Aorta (tissue), 5 donors: ENCODE data around the gene PLPP6. TPM values are rescaled to one million over a fixed set of nuclear protein-coding genes. Genes with fewer than 3 reads are reported as not detected.
A peak's percentile ranks its signal among the peaks of the same experiment; 100 is the strongest.

Experiments used
- ATAC-seq: fragments of 200-7000 bp; cut with Tn5 transposase; one replicate; pipeline ENCODE4 v1.9.1; 2022; ENCODE audit warnings: moderate library complexity; ENCODE audit not compliant: low FRiP score
- DNase-seq, 2 donors: peaks; one replicate each; pipeline ENCODE4 v3.0.0-alpha.2; 2020
- H3K27ac ChIP-seq, 2 donors: one replicate each; pipeline ENCODE4 v1.5.1; 2013; ENCODE audit warnings: low read length in 2 of 2, mild to moderate bottlenecking in 2 of 2, moderate library complexity in 2 of 2, control low read depth in 1 of 2, inconsistent platforms in 1 of 2, low read depth in 1 of 2
- H3K27me3 ChIP-seq, 2 donors: one replicate each; pipeline ENCODE4 v1.6.1; 2013; ENCODE audit warnings: control low read depth in 1 of 2, low read length in 1 of 2, mild to moderate bottlenecking in 1 of 2, moderate library complexity in 1 of 2; ENCODE audit not compliant: insufficient read depth in 2 of 2, control insufficient read depth in 1 of 2
- H3K36me3 ChIP-seq, 2 donors: one replicate each; pipeline ENCODE4 v1.6.1; 2013; ENCODE audit warnings: control low read depth in 1 of 2, low read length in 1 of 2, mild to moderate bottlenecking in 1 of 2; ENCODE audit not compliant: insufficient read depth in 2 of 2, control insufficient read depth in 1 of 2
- H3K4me1 ChIP-seq, 2 donors: one replicate each; pipeline ENCODE4 v1.6.1; 2013; ENCODE audit warnings: low read length in 2 of 2, control low read depth in 1 of 2, mild to moderate bottlenecking in 1 of 2, moderate library complexity in 1 of 2; ENCODE audit not compliant: insufficient read depth in 2 of 2, control insufficient read depth in 1 of 2
- H3K4me3 ChIP-seq, 2 donors: one replicate each; pipeline ENCODE4 v1.5.1; 2013; ENCODE audit warnings: low read length in 2 of 2, control low read depth in 1 of 2, mild to moderate bottlenecking in 1 of 2
- H3K9me3 ChIP-seq: one replicate; pipeline ENCODE4 v1.6.1; 2013; ENCODE audit warnings: mild to moderate bottlenecking, low read length; ENCODE audit not compliant: control insufficient read depth
- WGBS, 2 donors: extraction: QIAGEN DNeasy Blood & Tissue Kit; methylation state at CpG; one replicate each; pipeline ENCODE4 v1.1.7; 2013; 5-methylcytosine and 5-hydroxymethylcytosine counted together
- intact Hi-C, 2 donors: fragments of 100-400 bp; cut with DNase I; formaldehyde crosslinking; loops; one replicate each; pipeline versions ENCODE4 v1.14.2 to v1.15.0; 2022
- polyA plus RNA-seq, 2 donors: library from polyadenylated mRNA; stranded (reverse); fragments of 200-250 nt; gene quantifications; one replicate each; pipeline ENCODE4 v1.2.3, GENCODE V29; 2013
- total RNA-seq, 2 donors: library from RNA; stranded (reverse); fragmentation: NEBNext Ultra II Directional; extraction: Animal tissue kit (Norgen Biotek cat#: 25700); gene quantifications; one replicate each; pipeline ENCODE4 v1.2.1, GENCODE V29; 2021
- donor health status: healthy with polysubstance abuse.
- donor health status: Bipolar disorder and iron deficiency.
- donor health status: DM: no; HTN: no; CAD: no.
- donor health status: DM: no; HTN: no; CAD: no.
- donor health status: DM: yes; HTN: yes; CAD: no.

Gene PLPP6
- total and polyA plus RNA-seq, 4 donors = 1.5 to 4.8 (median 4.6) TPM

DNA sequence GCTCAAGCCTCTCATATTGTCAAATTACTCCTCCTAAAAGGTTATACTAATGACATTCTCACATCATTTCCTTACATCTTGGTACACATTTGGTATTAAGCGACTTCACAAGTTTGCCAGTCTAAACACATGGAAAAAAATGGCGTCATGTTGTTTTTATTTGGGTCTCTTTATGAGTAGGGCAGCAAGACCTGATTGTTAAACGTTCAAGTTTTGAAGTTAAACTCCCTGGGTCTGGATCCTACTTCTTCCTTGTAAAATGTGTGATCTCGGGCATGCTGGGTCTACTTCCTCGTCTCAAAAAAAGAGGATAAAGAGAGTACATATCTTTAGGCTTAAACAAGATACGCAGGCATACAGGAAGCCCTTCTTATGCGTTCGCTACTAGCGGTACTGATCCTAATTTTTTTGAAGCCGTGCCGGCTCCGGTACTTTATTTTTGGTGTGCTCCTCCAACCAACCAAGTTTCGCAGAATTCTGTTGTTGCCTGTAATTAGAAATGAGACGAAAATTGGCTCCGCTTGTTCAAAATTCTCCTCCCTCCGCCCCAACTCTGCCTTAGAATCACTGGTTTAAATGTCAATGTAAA, 16.7 kb downstream of the PLPP6 start:
- Histone ChIP-seq H3K4me3 (peak overlapping the region; percentile 68 to 94), H3K27ac (peak overlapping the region; percentile 90 to 91), H3K27me3 (no peaks in the 10 kb centered on the region), H3K4me1 (no peaks in the 10 kb centered on the region), H3K9me3 (no peaks in the 10 kb centered on the region), H3K36me3 (no peaks in the 10 kb centered on the region)
- 0% methylated on average over 16 of the region's 16 CpGs for WGBS, 2 donors
- intact Hi-C loops = loop anchor here in 1 of 2 donors (10.0 kb wide), 2 partner anchors 66 to 756 kb away; partner anchors contain the start of genes AK3 and PLGRKT
- ATAC-seq (peak; percentile 43), DNase-seq (no peak)

DNA sequence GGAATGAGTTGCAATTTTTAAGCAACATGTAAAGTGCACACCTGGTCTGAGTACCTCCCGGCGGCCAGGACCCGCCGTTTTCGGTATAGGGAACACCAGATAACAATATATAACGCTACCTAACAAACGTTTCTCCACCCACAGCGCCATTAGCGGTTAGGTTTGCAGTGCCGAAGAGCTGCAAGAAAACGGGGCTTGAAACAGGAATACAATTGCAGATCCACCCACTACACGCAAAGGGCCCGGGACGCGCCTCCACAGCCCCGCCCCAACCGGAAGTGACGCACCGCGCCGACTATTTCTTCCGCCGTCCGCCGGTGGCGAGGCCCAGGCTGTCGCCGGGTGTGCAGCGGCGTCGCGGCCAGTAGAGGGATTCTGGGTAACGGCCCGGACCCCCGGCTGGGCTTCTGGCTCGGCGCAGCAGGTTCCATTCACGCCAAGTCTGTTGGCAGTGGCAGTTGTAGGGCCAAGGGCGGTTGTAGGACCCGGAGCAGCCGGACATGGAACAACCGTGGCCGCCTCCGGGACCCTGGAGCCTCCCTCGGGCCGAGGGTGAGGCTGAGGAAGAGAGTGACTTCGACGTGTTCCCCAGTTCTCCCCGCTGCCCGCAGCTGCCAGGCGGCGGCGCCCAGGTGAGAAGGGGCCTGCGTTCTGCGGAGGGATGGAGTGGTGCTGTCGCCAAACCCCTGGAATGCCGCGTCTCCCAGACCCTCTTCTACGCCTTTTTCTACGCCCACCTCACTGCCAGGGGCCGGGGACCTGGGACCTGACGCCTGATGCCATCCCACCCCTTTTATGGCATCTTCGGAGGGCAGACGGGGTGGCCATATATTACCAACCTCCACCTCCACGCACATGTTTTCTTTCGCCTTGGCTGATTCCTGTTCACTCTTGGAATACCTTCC, 17.4 kb downstream of the PLPP6 start, which contains the start of gene CDC37L1:
TSS of gene CDC37L1 (plus strand) at position 302 of the 905 bp plus-strand sequence. CDS start at position 501, 199 bp downstream.
- H3K4me1 ChIP-seq = no peaks in the 10 kb centered on the region
- intact Hi-C loops = loop anchor here in 1 of 2 donors (10.0 kb wide), 2 partner anchors 65 to 755 kb away; partner anchors contain the start of genes AK3 and PLGRKT
- DNase-seq (peak; percentile 99 to 100), ATAC-seq (peak; percentile 99)
- peak within 1 kb of the TSS; percentile 93 to 94 for H3K4me3 ChIP-seq
- 0% methylated on average over 66 of the region's 66 CpGs for WGBS, 2 donors
- H3K9me3 ChIP-seq = no peaks in the 10 kb centered on the region
- H3K27ac ChIP-seq = peak within 1 kb of the TSS; percentile 91 to 98
- no peaks in the 10 kb centered on the region for H3K36me3 ChIP-seq
- H3K27me3 ChIP-seq = no peaks in the 10 kb centered on the region

DNA sequence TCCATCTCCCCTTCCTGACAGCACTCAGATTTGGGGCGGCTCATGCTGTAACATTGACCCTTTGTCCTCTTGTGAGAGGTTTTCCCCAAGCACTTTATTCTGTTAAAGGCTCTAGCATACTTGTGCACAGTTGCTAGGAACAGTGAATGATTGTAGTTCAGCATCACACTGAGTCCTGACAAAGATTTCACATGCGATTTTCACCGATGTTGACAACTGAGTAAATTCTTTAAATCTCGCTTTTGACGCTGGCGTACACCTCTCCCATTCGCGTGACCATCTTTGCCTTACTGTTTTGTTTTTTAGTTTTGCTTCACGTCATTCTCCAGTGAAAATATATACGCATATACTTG, 18.1 kb downstream of the PLPP6 start:
- WGBS, 2 donors = 0 to 1% methylated on average over 10 of the region's 10 CpGs
- no peaks in the 10 kb centered on the region for H3K9me3 ChIP-seq
- H3K36me3 ChIP-seq = peaks cover 0 to 5% of the 10 kb centered on the region in 2 donors
- intact Hi-C loops = no loop called here
- ATAC-seq (peak; percentile 37), DNase-seq (no peak)
- H3K4me1 ChIP-seq = peaks cover 0 to 3% of the 10 kb centered on the region in 2 donors
- H3K4me3 ChIP-seq = peak overlapping the region; percentile 46 to 93
- H3K27me3 ChIP-seq = no peaks in the 10 kb centered on the region
- H3K27ac ChIP-seq = peak overlapping the region; percentile 91 to 98

DNA sequence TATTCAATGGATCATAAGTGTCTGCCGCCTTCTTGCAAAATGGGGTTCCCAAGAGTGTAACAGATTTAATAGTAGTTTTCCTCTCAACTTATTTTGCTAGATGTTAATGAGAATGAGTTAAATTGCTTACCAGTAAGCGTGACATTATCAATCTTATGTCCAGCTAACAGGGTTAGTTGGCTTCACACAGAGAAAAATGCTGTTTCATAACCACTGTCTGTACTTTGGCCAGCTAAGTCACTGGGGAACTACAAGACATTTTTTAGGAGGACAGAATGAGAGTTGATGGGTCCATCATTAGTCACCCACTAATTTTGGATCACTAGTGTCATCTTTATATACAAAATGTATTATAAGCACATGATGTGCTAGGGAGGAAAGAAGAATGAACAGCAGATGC, 18.7 kb downstream of the PLPP6 start:
- WGBS, 2 donors = 16 to 18% methylated on average over 2 of the region's 2 CpGs
- peak overlapping the region in 1 of 2 donors; percentile 91 for H3K27ac ChIP-seq
- peaks cover 0 to 5% of the 10 kb centered on the region in 2 donors for H3K36me3 ChIP-seq
- DNase-seq (no peak), ATAC-seq (no peak)
- H3K4me1 ChIP-seq = peaks cover 0 to 3% of the 10 kb centered on the region in 2 donors
- no peaks in the 10 kb centered on the region for H3K9me3 ChIP-seq
- H3K27me3 ChIP-seq = no peaks in the 10 kb centered on the region
- peak overlapping the region; percentile 46 to 93 for H3K4me3 ChIP-seq
- intact Hi-C loops = no loop called here

DNA sequence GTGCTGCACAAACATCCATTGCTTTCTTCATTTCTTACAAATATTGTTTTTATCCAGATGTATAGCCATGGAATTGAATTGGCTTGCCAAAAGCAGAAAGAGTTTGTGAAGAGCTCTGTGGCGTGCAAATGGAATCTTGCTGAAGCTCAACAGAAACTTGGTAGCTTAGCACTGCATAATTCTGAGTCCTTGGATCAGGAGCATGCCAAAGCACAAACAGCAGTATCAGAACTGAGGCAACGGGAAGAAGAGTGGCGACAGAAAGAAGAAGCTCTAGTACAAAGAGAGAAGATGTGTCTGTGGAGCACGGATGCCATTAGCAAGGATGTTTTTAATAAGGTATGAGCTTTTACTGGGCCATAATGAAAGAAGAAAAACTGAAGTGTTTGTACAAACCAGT, 22.7 kb downstream of the PLPP6 start:
- no peaks in the 10 kb centered on the region for H3K27me3 ChIP-seq
- H3K36me3 ChIP-seq = peaks cover 0 to 5% of the 10 kb centered on the region in 2 donors
- WGBS, 2 donors = 80% methylated on average over 4 of the region's 4 CpGs
- intact Hi-C loops = no loop called here
- H3K4me3 ChIP-seq = no peak overlapping the region
- H3K4me1 ChIP-seq = peaks cover 5 to 6% of the 10 kb centered on the region in 2 donors
- H3K27ac ChIP-seq = no peak overlapping the region
- no peak for DNase-seq
- H3K9me3 ChIP-seq = no peaks in the 10 kb centered on the region
- no peak for ATAC-seq

DNA sequence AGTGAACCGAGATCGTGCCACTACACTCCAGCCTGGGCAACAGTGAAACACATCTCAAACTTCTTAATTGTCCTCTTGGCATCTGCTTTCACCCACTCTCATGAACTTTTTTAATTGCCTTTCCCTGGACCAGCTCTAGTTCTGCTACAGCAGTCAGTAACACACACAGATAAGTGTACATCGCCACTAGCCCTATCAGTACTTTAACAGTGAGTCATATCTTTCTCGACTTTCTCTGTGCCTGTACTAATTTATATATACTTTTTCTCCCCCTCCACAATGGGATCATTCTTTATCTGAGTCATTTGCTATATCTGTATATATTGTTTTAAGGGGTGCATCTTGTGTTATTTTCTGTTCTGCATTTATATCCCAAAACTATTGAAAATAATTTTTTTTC, 24.0 kb downstream of the PLPP6 start:
- Histone ChIP-seq H3K36me3 (peaks cover 0 to 5% of the 10 kb centered on the region in 2 donors), H3K9me3 (no peaks in the 10 kb centered on the region), H3K4me3 (no peak overlapping the region), H3K27ac (peak overlapping the region in 1 of 2 donors; percentile 33), H3K27me3 (no peaks in the 10 kb centered on the region), H3K4me1 (peaks cover 5 to 8% of the 10 kb centered on the region in 2 donors)
- intact Hi-C loops = no loop called here
- ATAC-seq (no peak), DNase-seq (no peak)
- WGBS, 2 donors = 54 to 58% methylated on average over 4 of the region's 4 CpGs

DNA sequence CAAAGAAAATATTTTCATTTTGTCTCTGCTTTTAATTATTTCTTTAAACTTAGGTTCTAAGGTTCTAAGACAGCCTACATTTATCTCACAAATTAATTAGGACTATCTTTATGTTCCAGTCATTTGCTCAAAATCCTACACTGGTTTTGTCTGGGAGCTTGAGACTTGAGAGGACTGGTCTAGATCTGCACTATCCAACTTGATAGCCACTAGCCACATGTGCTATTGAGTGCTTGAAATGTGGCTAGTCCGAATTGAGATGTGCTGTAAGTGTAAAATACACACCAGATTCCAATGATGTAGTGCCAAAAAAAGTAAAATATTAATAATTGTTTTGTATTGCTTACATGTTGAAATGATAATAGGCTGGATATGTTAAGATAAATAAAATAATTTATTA, 24.5 kb downstream of the PLPP6 start:
- no peak for DNase-seq
- H3K9me3 ChIP-seq = no peaks in the 10 kb centered on the region
- H3K4me3 ChIP-seq = no peak overlapping the region
- 12 to 20% methylated on average over 1 of the region's 1 CpG for WGBS, 2 donors
- no peak for ATAC-seq
- peaks cover 5 to 8% of the 10 kb centered on the region in 2 donors for H3K4me1 ChIP-seq
- intact Hi-C loops = no loop called here
- H3K27me3 ChIP-seq = no peaks in the 10 kb centered on the region
- peak overlapping the region in 1 of 2 donors; percentile 19 for H3K27ac ChIP-seq
- H3K36me3 ChIP-seq = peaks cover 0 to 5% of the 10 kb centered on the region in 2 donors

DNA sequence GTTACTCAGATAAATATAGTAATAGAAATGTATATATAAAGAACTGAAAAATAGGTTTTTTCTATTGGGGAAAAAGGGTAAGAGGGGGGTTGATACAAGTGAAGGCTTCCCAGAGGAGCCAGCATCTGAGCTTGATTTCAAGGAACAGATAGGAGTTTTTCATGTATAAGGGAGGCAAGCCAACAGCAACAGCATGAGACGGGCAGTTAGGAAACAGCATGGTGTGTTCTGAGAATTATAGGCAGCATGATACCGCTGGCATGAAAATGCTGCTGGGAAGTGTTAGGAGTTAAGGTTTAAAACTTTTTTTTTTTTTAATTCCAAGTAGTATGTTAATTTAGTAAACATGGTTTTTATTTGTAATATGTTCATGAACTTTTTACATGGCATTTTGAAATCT, 26.9 kb downstream of the PLPP6 start:
- intact Hi-C loops = no loop called here
- H3K9me3 ChIP-seq = no peaks in the 10 kb centered on the region
- no peak overlapping the region for H3K4me3 ChIP-seq
- DNase-seq = no peak
- 0 to 3% methylated on average over 2 of the region's 2 CpGs for WGBS, 2 donors
- no peak overlapping the region for H3K27ac ChIP-seq
- no peaks in the 10 kb centered on the region for H3K27me3 ChIP-seq
- H3K4me1 ChIP-seq = peaks cover 5 to 8% of the 10 kb centered on the region in 2 donors
- no peak for ATAC-seq
- peaks cover 0 to 6% of the 10 kb centered on the region in 2 donors for H3K36me3 ChIP-seq
